Measurements from ENCODE around the gene FLAD1. TPM values are rescaled to one million over a fixed set of nuclear protein-coding genes. Genes with fewer than 3 reads are reported as not detected.

Gene FLAD1
- total and polyA plus RNA-seq, 2 experiments from 2014 or later = 74.5 to 75.0 TPM

- TF ChIP-seq CREB1 (CRISPR knock-in tag; IDR thresholded peaks at IDR 0.05; ENCODE audit: low read depth) (peak; percentile 95), ETS1 (IDR thresholded peaks at IDR 0.05) (no peak), POLR2AphosphoS5 (IDR thresholded peaks at IDR 0.05; ENCODE audit: low read depth) (peak; percentile 63; the same call in 1 of the 2 replicates), JUNB (IDR thresholded peaks at IDR 0.05; ENCODE audit: unreplicated experiment) (no peak)
- Mint-ChIP-seq H3K27ac (peak overlapping the region; percentile 100), H3K4me3 (peak overlapping the region; percentile 87), H3K4me1 (peaks cover 23% of the 10 kb centered on the region), H3K36me3 (ENCODE audit: low read depth) (peaks cover 4% of the 10 kb centered on the region; the same call in 1 of the 3 replicates), H3K27me3 (ENCODE audit: insufficient read depth, low read depth, poor library complexity) (peaks cover 27% of the 10 kb centered on the region), H3K9me3 (peaks cover 3% of the 10 kb centered on the region; the same call in 1 of the 3 replicates)
- Histone ChIP-seq H3F3A (replicated peaks; ENCODE audit: low read depth) (peaks cover 10% of the 10 kb centered on the region), H3K79me2 (replicated peaks; ENCODE audit: insufficient read depth) (no peaks in the 10 kb centered on the region; the same call in 1 of the 2 replicates), H3K27ac (ENCODE audit: low read depth) (peak overlapping the region; percentile 89), H3K27me3 (ENCODE audit: insufficient read depth) (no peaks in the 10 kb centered on the region; the same call in 1 of the 2 replicates), H3K4me3 (peak overlapping the region; percentile 64), H3K36me3 (ENCODE audit: insufficient read depth) (no peaks in the 10 kb centered on the region), H3K4me1 (ENCODE audit: insufficient read depth) (peaks cover 16% of the 10 kb centered on the region), H3K9me2 (ENCODE audit: insufficient read depth) (no peaks in the 10 kb centered on the region; the same call in 1 of the 2 replicates), H4K20me1 (replicated peaks; ENCODE audit: insufficient read depth) (no peaks in the 10 kb centered on the region), H3K4me2 (peak overlapping the region; percentile 84), H2AFZ (peak overlapping the region; percentile 53; the same call in 1 of the 2 replicates)
- DNase-seq (ENCODE audit: low spot score) (peak; percentile 95), ATAC-seq (peak; percentile 70)
Measured at GRCh38 chr1:154937085-154937987, 45.8 kb upstream of the FLAD1 start.

- H3F3A ChIP-seq (replicated peaks; ENCODE audit: low read depth) = peaks cover 10% of the 10 kb centered on the region
- ATAC-seq (no peak), DNase-seq (ENCODE audit: low spot score) (no peak)
- TF ChIP-seq STAT1 (IDR thresholded peaks at IDR 0.05; ENCODE audit: unreplicated experiment) (no peak), ZNF462 (CRISPR knock-in tag; IDR thresholded peaks at IDR 0.05) (no peak), EZH2phosphoT487 (IDR thresholded peaks at IDR 0.05; ENCODE audit: unreplicated experiment) (no peak), CTCF (conservative IDR thresholded peaks at IDR 0.05; ENCODE audit: low read depth in 2 of 2) (no peak), JUNB (IDR thresholded peaks at IDR 0.05; ENCODE audit: unreplicated experiment) (no peak)
- Mint-ChIP-seq H3K36me3 (ENCODE audit: low read depth) (peaks cover 4% of the 10 kb centered on the region; the same call in 1 of the 3 replicates), H3K27ac (peak overlapping the region; percentile 100), H3K9me3 (peaks cover 3% of the 10 kb centered on the region; the same call in 1 of the 3 replicates), H3K27me3 (ENCODE audit: insufficient read depth, low read depth, poor library complexity) (peaks cover 27% of the 10 kb centered on the region), H3K4me3 (peak overlapping the region; percentile 87), H3K4me1 (peaks cover 23% of the 10 kb centered on the region)
- H3K4me3 ChIP-seq = peak overlapping the region; percentile 64
- peaks cover 16% of the 10 kb centered on the region for H3K4me1 ChIP-seq (ENCODE audit: insufficient read depth)
- no peaks in the 10 kb centered on the region for H3K36me3 ChIP-seq (ENCODE audit: insufficient read depth)
- H3K4me2 ChIP-seq = peak overlapping the region; percentile 84
- peak overlapping the region; percentile 53; the same call in 1 of the 2 replicates for H2AFZ ChIP-seq
- no peaks in the 10 kb centered on the region; the same call in 1 of the 2 replicates for H3K9me2 ChIP-seq (ENCODE audit: insufficient read depth)
- H3K27me3 ChIP-seq (ENCODE audit: insufficient read depth) = no peaks in the 10 kb centered on the region; the same call in 1 of the 2 replicates
- H3K27ac ChIP-seq (ENCODE audit: low read depth) = peak overlapping the region; percentile 89
- H4K20me1 ChIP-seq (replicated peaks; ENCODE audit: insufficient read depth) = no peaks in the 10 kb centered on the region
- H3K79me2 ChIP-seq (replicated peaks; ENCODE audit: insufficient read depth) = no peaks in the 10 kb centered on the region; the same call in 1 of the 2 replicates
Measured at GRCh38 chr1:154937988-154938386, 45.2 kb upstream of the FLAD1 start.

Measured in GM23338 (cell line).